PC-9 (cell line): ENCODE results near the gene EXOG.

Experiments
- EZH2 ChIP-seq: fragments of 200-600 bp; sonication (generic); IDR thresholded peaks from 2 replicates; pipeline ENCODE4 v1.8.0; 2017; ENCODE audit warnings: antibody characterized with exemption, low read depth
- TF ChIP-seq, protein P1 (sequence below): fragments of 200-600 bp; sonication (generic); conservative IDR thresholded peaks from 2 replicates; pipeline ENCODE4 v1.6.1; 2017; ENCODE audit warnings: mixed run types, antibody characterized with exemption, mild to moderate bottlenecking, moderate library complexity

DNA sequence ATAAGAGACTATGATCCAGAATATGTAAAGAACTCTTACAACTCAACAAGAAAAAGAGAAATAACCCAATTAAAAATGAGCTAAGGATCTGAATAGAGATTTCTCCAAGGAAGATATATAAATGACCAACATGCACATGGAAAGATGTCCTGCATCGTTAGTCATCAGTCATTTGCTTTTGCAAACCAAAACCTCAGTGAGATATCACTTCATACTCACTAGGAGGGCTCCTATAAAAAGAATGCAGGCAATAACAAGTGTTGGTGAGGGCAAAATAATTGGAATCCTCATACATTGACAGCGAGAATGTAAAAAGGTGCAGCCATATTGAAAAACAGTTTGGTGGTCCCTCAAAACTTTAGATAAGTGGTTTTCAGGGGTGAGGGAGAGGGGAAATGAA lies 56.9 kb downstream of the EXOG start:
- TF ChIP-seq, protein P1, sequence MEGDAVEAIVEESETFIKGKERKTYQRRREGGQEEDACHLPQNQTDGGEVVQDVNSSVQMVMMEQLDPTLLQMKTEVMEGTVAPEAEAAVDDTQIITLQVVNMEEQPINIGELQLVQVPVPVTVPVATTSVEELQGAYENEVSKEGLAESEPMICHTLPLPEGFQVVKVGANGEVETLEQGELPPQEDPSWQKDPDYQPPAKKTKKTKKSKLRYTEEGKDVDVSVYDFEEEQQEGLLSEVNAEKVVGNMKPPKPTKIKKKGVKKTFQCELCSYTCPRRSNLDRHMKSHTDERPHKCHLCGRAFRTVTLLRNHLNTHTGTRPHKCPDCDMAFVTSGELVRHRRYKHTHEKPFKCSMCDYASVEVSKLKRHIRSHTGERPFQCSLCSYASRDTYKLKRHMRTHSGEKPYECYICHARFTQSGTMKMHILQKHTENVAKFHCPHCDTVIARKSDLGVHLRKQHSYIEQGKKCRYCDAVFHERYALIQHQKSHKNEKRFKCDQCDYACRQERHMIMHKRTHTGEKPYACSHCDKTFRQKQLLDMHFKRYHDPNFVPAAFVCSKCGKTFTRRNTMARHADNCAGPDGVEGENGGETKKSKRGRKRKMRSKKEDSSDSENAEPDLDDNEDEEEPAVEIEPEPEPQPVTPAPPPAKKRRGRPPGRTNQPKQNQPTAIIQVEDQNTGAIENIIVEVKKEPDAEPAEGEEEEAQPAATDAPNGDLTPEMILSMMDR = no peak
- no peak for TF ChIP-seq EZH2
